Stomach (tissue), 9 donors: ENCODE results near the gene IYD. TPM values are rescaled to one million over a fixed set of nuclear protein-coding genes. Genes with fewer than 3 reads are reported as not detected.

Experiments
- DNase-seq, 2 donors: peaks; one replicate each; pipeline versions ENCODE4 v3.0.0 to v3.0.0-alpha.2; 2013 to 2019
- H3K27ac ChIP-seq, 5 donors: fragments of 200-600 bp in 4 of 5; sonication (generic) in 4 of 5; one replicate each; pipeline ENCODE4 v1.5.1; 2013 to 2019; ENCODE audit warnings: mild to moderate bottlenecking in 1 of 5, moderate library complexity in 1 of 5
- H3K27me3 ChIP-seq, 3 donors: fragments of 200-600 bp; sonication (generic); one replicate each; pipeline ENCODE4 v1.5.1; 2017 to 2019; ENCODE audit warnings: mixed run types in 1 of 3
- H3K36me3 ChIP-seq, 4 donors: fragments of 200-600 bp; sonication (generic); 1 replicate in 3 of 4; 2 replicates in 1 of 4; pipeline ENCODE4 v1.5.1; 2016 to 2019
- H3K4me1 ChIP-seq, 4 donors: fragments of 200-600 bp; sonication (generic); one replicate each; pipeline ENCODE4 v1.5.1; 2016 to 2019
- H3K4me3 ChIP-seq, 4 donors: fragments of 200-600 bp; sonication (generic) in 3 of 4; one replicate each; pipeline ENCODE4 v1.5.1; 2016 to 2019; ENCODE audit warnings: mild to moderate bottlenecking in 1 of 4
- H3K9me3 ChIP-seq, 4 donors: fragments of 200-600 bp; sonication (generic); one replicate each; pipeline ENCODE4 v1.5.1; 2016 to 2019
- CTCF ChIP-seq, 7 experiments: fragments of 450-650 bp in 4 of 7; fragments of 200-600 bp in 3 of 7; sonication (generic) in 3 of 7; IDR thresholded peaks; one replicate each; pipeline ENCODE4 v1.5.1; 2016 to 2019; ENCODE audit warnings: antibody characterized with exemption in 7 of 7, control low read depth in 2 of 7, mild to moderate bottlenecking in 1 of 7
- EP300 ChIP-seq: sonication (generic); formaldehyde crosslinking; IDR thresholded peaks from one replicate; pipeline ENCODE4 v1.6.1; 2017; ENCODE audit warnings: antibody characterized with exemption
- POLR2A ChIP-seq, 4 donors: fragments of 450-650 bp; IDR thresholded peaks; one replicate each; pipeline ENCODE4 v1.6.1; 2016; ENCODE audit warnings: antibody characterized with exemption in 4 of 4, control low read depth in 2 of 4, mild to moderate bottlenecking in 1 of 4, moderate library complexity in 1 of 4
- POLR2AphosphoS5 ChIP-seq, 3 donors: sonication (generic); formaldehyde crosslinking; IDR thresholded peaks; one replicate each; pipeline ENCODE4 v1.6.1; 2016; ENCODE audit warnings: antibody characterized with exemption in 3 of 3
- WGBS, 5 donors: extraction: QIAGEN DNeasy Blood & Tissue Kit in 3 of 5; methylation state at CpG; one replicate each; pipeline versions ENCODE4 v1.1.5 to v1.1.7; 2013 to 2018; 5-methylcytosine and 5-hydroxymethylcytosine counted together
- intact Hi-C: fragments of 100-400 bp; cut with DNase I; formaldehyde crosslinking; loops from one replicate; pipeline ENCODE4 v1.15.1; 2023; ENCODE audit warnings: low total_unique reads
- polyA plus RNA-seq, 3 donors: library from polyadenylated mRNA; stranded (reverse); fragments of 200-250 nt; gene quantifications; one replicate each; pipeline ENCODE4 v1.2.3, GENCODE V29; 2013
- total RNA-seq, 5 donors: library from RNA; depleted of rRNA; stranded (reverse); fragments of >200 nt; gene quantifications; one replicate each; pipeline versions ENCODE4 v1.1.0 to v1.2.3, GENCODE V29; 2014 to 2016
- donor health status: healthy with polysubstance abuse.
- donor health status: Bipolar disorder and iron deficiency.
- donor health status: healthy.

Gene IYD
- total and polyA plus RNA-seq, 8 donors = 0.45 to 3.5 (median 0.75) TPM; not detected in 1

- Histone ChIP-seq H3K27me3 (no peaks in the 10 kb centered on the region), H3K27ac (no peak overlapping the region), H3K4me1 (peaks cover 0 to 13% (median 6%) of the 10 kb centered on the region in 4 donors), H3K9me3 (no peaks in the 10 kb centered on the region), H3K4me3 (no peak overlapping the region), H3K36me3 (no peaks in the 10 kb centered on the region)
- WGBS, 5 donors = 73 to 80% (median 78%) methylated on average over 6 of the region's 6 CpGs
- intact Hi-C loops = no loop called here
- TF ChIP-seq EP300 (no peak), POLR2A (IDR thresholded peaks at IDR 0.05) (no peak), POLR2AphosphoS5 (IDR thresholded peaks at IDR 0.05) (no peak), CTCF (IDR thresholded peaks at IDR 0.05) (no peak)
- DNase-seq = no peak
Observed at GRCh38 chr6:150427037-150427602, 58.3 kb downstream of the IYD start.

- H3K4me3 ChIP-seq = no peak overlapping the region
- H3K36me3 ChIP-seq = no peaks in the 10 kb centered on the region
- peaks cover 0 to 13% (median 6%) of the 10 kb centered on the region in 4 donors for H3K4me1 ChIP-seq
- DNase-seq = no peak
- TF ChIP-seq EP300 (no peak), CTCF (IDR thresholded peaks at IDR 0.05) (no peak), POLR2AphosphoS5 (IDR thresholded peaks at IDR 0.05) (no peak), POLR2A (IDR thresholded peaks at IDR 0.05) (no peak)
- no peaks in the 10 kb centered on the region for H3K9me3 ChIP-seq
- no peak overlapping the region for H3K27ac ChIP-seq
- no peaks in the 10 kb centered on the region for H3K27me3 ChIP-seq
- WGBS, 5 donors = 84 to 96% (median 90%) methylated on average over 2 of the region's 2 CpGs
- intact Hi-C loops = no loop called here
Observed at GRCh38 chr6:150427843-150428242, 59.0 kb downstream of the IYD start.

- Histone ChIP-seq H3K4me1 (peaks cover 0 to 7% (median 3%) of the 10 kb centered on the region in 4 donors), H3K27ac (no peak overlapping the region), H3K9me3 (no peaks in the 10 kb centered on the region), H3K27me3 (no peaks in the 10 kb centered on the region), H3K4me3 (no peak overlapping the region), H3K36me3 (no peaks in the 10 kb centered on the region)
- peak in 1 of 2 donors; percentile 48 for DNase-seq
- TF ChIP-seq POLR2AphosphoS5 (IDR thresholded peaks at IDR 0.05) (no peak), POLR2A (IDR thresholded peaks at IDR 0.05) (no peak), EP300 (no peak), CTCF (IDR thresholded peaks at IDR 0.05) (no peak)
- 81 to 99% (median 93%) methylated on average over 8 of the region's 8 CpGs for WGBS, 5 donors
- intact Hi-C loops = no loop called here
Observed at GRCh38 chr6:150430815-150431214, 62.0 kb downstream of the IYD start.

GRCh38 chr6:150435360-150435759 is 66.5 kb downstream of the IYD start:
- H3K27ac ChIP-seq = no peak overlapping the region
- no peak for DNase-seq
- no peak overlapping the region for H3K4me3 ChIP-seq

More at GRCh38 chr6:150435360-150435759, 66.5 kb downstream of the IYD start:
- H3K27me3 ChIP-seq = no peaks in the 10 kb centered on the region
- intact Hi-C loops = no loop called here
- TF ChIP-seq EP300 (no peak), CTCF (IDR thresholded peaks at IDR 0.05) (no peak), POLR2A (IDR thresholded peaks at IDR 0.05) (no peak), POLR2AphosphoS5 (IDR thresholded peaks at IDR 0.05) (no peak)
- H3K36me3 ChIP-seq = no peaks in the 10 kb centered on the region
- H3K4me1 ChIP-seq = no peaks in the 10 kb centered on the region
- peaks cover 0 to 7% (median 5%) of the 10 kb centered on the region in 4 donors for H3K9me3 ChIP-seq
- WGBS, 5 donors = 89 to 96% (median 92%) methylated on average over 3 of the region's 3 CpGs
